Measurements from ENCODE around the gene PXMP4. TPM values are rescaled to one million over a fixed set of nuclear protein-coding genes. Genes with fewer than 3 reads are reported as not detected.

PXMP4 gene
- total and polyA plus RNA-seq, 2 donors from 2014 or later, result 9.8 to 11.6 TPM

GRCh38 chr20:33731693-33732165, 11.6 kb upstream of the PXMP4 start, which contains the start of gene ZNF341:
ZNF341 (plus strand) TSS chr20:33731996; CDS start chr20:33732022, 26 bp downstream.
- FAIRE-seq (no peak), DNase-seq (peak; percentile 91 to 96 (median 95))
- Histone ChIP-seq H3K4me1 (ENCODE audit: control insufficient read depth in 2 of 3, insufficient read depth in 2 of 3, low read depth in 1 of 3, low read length in 3 of 3) (peaks cover 3 to 11% (median 8%) of the 10 kb centered on the region in 3 donors), H3K9ac (ENCODE audit: low read length in 3 of 3) (peak within 1 kb of the TSS; percentile 52 to 81 (median 77)), H3K9me3 (ENCODE audit: control insufficient read depth in 2 of 3, insufficient read depth in 1 of 3, low read length in 3 of 3) (peaks cover 0 to 13% (median 0%) of the 10 kb centered on the region in 3 donors), H3K27me3 (ENCODE audit: control insufficient read depth, insufficient read depth, low read length) (no peaks in the 10 kb centered on the region), H3K4me3 (ENCODE audit: low read length in 3 of 3) (peak within 1 kb of the TSS; percentile 53 to 76 (median 70)), H3K36me3 (ENCODE audit: control insufficient read depth in 2 of 3, insufficient read depth in 3 of 3, low read length in 3 of 3) (no peaks in the 10 kb centered on the region), H3K27ac (ENCODE audit: low read depth in 2 of 2, low read length in 2 of 2) (peak within 1 kb of the TSS; percentile 87 to 91)
- intact Hi-C loops (cut with DNase I), result no loop called here
- peak; percentile 57 for TF ChIP-seq CTCF (IDR thresholded peaks at IDR 0.05; ENCODE audit: borderline replicate concordance, extremely low read depth, insufficient read depth)

- no peaks in the 10 kb centered on the region for H3K36me3 ChIP-seq (ENCODE audit: control insufficient read depth in 2 of 3, insufficient read depth in 3 of 3, low read length in 3 of 3)
- FAIRE-seq (no peak), DNase-seq (no peak)
- peak overlapping the region; percentile 53 to 71 (median 68) for H3K4me3 ChIP-seq (ENCODE audit: low read length in 3 of 3)
- peaks cover 3 to 11% (median 8%) of the 10 kb centered on the region in 3 donors for H3K4me1 ChIP-seq (ENCODE audit: control insufficient read depth in 2 of 3, insufficient read depth in 2 of 3, low read depth in 1 of 3, low read length in 3 of 3)
- H3K9ac ChIP-seq (ENCODE audit: low read length in 3 of 3), result peak overlapping the region; percentile 52 to 77 (median 71)
- peaks cover 0 to 6% (median 0%) of the 10 kb centered on the region in 3 donors for H3K9me3 ChIP-seq (ENCODE audit: control insufficient read depth in 2 of 3, insufficient read depth in 1 of 3, low read length in 3 of 3)
- H3K27me3 ChIP-seq (ENCODE audit: control insufficient read depth, insufficient read depth, low read length), result no peaks in the 10 kb centered on the region
- intact Hi-C loops (cut with DNase I), result no loop called here
- peak overlapping the region; percentile 87 to 91 for H3K27ac ChIP-seq (ENCODE audit: low read depth in 2 of 2, low read length in 2 of 2)
- no peak for TF ChIP-seq CTCF (IDR thresholded peaks at IDR 0.05; ENCODE audit: borderline replicate concordance, extremely low read depth, insufficient read depth)
Measured at GRCh38 chr20:33730946-33731692, 11.0 kb upstream of the PXMP4 start.

- H3K9me3 ChIP-seq (ENCODE audit: control insufficient read depth in 2 of 3, insufficient read depth in 1 of 3, low read length in 3 of 3), result no peaks in the 10 kb centered on the region
- FAIRE-seq (no peak), DNase-seq (no peak)
- H3K27ac ChIP-seq (ENCODE audit: low read depth in 2 of 2, low read length in 2 of 2), result no peak overlapping the region
- H3K9ac ChIP-seq (ENCODE audit: low read length in 3 of 3), result no peak overlapping the region
- no peak for TF ChIP-seq CTCF (IDR thresholded peaks at IDR 0.05; ENCODE audit: borderline replicate concordance, extremely low read depth, insufficient read depth)
- H3K4me1 ChIP-seq (ENCODE audit: control insufficient read depth in 2 of 3, insufficient read depth in 2 of 3, low read depth in 1 of 3, low read length in 3 of 3), result peaks cover 3 to 10% (median 5%) of the 10 kb centered on the region in 3 donors
- intact Hi-C loops (cut with DNase I), result no loop called here
- H3K27me3 ChIP-seq (ENCODE audit: control insufficient read depth, insufficient read depth, low read length), result no peaks in the 10 kb centered on the region
- H3K4me3 ChIP-seq (ENCODE audit: low read length in 3 of 3), result no peak overlapping the region
- no peaks in the 10 kb centered on the region for H3K36me3 ChIP-seq (ENCODE audit: control insufficient read depth in 2 of 3, insufficient read depth in 3 of 3, low read length in 3 of 3)
Measured at GRCh38 chr20:33729101-33729500, 9.0 kb upstream of the PXMP4 start.
